Suprapubic skin (tissue), 4 donors: ENCODE measurements around the gene TTLL3. TPM values are rescaled to one million over a fixed set of nuclear protein-coding genes. Genes with fewer than 3 reads are reported as not detected.

Experiments
- DNase-seq, 2 donors: peaks; one replicate each; pipeline ENCODE4 v3.0.0-alpha.2; 2019; ENCODE audit warnings: low spot score in 2 of 2
- H3K27ac ChIP-seq: fragments of 200-600 bp; sonication (generic); one replicate; pipeline ENCODE4 v1.5.1; 2019
- H3K27me3 ChIP-seq: fragments of 200-600 bp; sonication (generic); one replicate; pipeline ENCODE4 v1.5.1; 2019
- H3K36me3 ChIP-seq: fragments of 200-600 bp; sonication (generic); one replicate; pipeline ENCODE4 v1.5.1; 2019
- H3K4me1 ChIP-seq: fragments of 200-600 bp; sonication (generic); one replicate; pipeline ENCODE4 v1.5.1; 2019
- H3K4me3 ChIP-seq: fragments of 200-600 bp; sonication (generic); one replicate; pipeline ENCODE4 v1.5.1; 2019; ENCODE audit warnings: mild to moderate bottlenecking
- H3K9me3 ChIP-seq: fragments of 200-600 bp; sonication (generic); one replicate; pipeline ENCODE4 v1.5.1; 2019
- EP300 ChIP-seq: sonication (generic); formaldehyde crosslinking; IDR thresholded peaks from one replicate; pipeline ENCODE4 v1.6.1; 2017; ENCODE audit warnings: antibody characterized with exemption
- POLR2A ChIP-seq, 2 donors: fragments of 450-650 bp; IDR thresholded peaks; one replicate each; pipeline ENCODE4 v1.6.1; 2017; ENCODE audit warnings: antibody characterized with exemption in 2 of 2, mild to moderate bottlenecking in 2 of 2, moderate library complexity in 2 of 2
- POLR2AphosphoS5 ChIP-seq, 3 donors: sonication (generic); formaldehyde crosslinking; IDR thresholded peaks; one replicate each; pipeline ENCODE4 v1.6.1; 2017; ENCODE audit warnings: antibody characterized with exemption in 3 of 3
- WGBS: methylation state at CpG from one replicate; pipeline ENCODE4 v1.1.5; 2018; 5-methylcytosine and 5-hydroxymethylcytosine counted together
- total RNA-seq, 4 donors: library from RNA; depleted of rRNA; stranded (reverse); fragments of >200 nt; gene quantifications; one replicate each; pipeline ENCODE4 v1.1.0, GENCODE V29; 2016
- TF ChIP-seq, protein P1 (sequence below), 2 donors: fragments of 200-600 bp in 1 of 2; fragments of 450-650 bp in 1 of 2; sonication (generic) in 1 of 2; IDR thresholded peaks; one replicate each; pipeline ENCODE4 v1.5.1; 2016 to 2019; ENCODE audit warnings: antibody characterized with exemption in 2 of 2, mild to moderate bottlenecking in 1 of 2, moderate library complexity in 1 of 2

Gene TTLL3
- total RNA-seq, 4 donors from 2014 or later, result 42.4 to 286 (median 83.3) TPM

- TF ChIP-seq EP300 (no peak), POLR2AphosphoS5 (IDR thresholded peaks at IDR 0.05) (no peak), POLR2A (IDR thresholded peaks at IDR 0.05) (no peak)
- TF ChIP-seq, protein P1, sequence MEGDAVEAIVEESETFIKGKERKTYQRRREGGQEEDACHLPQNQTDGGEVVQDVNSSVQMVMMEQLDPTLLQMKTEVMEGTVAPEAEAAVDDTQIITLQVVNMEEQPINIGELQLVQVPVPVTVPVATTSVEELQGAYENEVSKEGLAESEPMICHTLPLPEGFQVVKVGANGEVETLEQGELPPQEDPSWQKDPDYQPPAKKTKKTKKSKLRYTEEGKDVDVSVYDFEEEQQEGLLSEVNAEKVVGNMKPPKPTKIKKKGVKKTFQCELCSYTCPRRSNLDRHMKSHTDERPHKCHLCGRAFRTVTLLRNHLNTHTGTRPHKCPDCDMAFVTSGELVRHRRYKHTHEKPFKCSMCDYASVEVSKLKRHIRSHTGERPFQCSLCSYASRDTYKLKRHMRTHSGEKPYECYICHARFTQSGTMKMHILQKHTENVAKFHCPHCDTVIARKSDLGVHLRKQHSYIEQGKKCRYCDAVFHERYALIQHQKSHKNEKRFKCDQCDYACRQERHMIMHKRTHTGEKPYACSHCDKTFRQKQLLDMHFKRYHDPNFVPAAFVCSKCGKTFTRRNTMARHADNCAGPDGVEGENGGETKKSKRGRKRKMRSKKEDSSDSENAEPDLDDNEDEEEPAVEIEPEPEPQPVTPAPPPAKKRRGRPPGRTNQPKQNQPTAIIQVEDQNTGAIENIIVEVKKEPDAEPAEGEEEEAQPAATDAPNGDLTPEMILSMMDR (IDR thresholded peaks at IDR 0.05), result no peak
- Histone ChIP-seq H3K27ac (no peak overlapping the region), H3K4me3 (no peak overlapping the region), H3K27me3 (no peaks in the 10 kb centered on the region), H3K4me1 (peaks cover 11% of the 10 kb centered on the region), H3K9me3 (no peaks in the 10 kb centered on the region), H3K36me3 (peaks cover 45% of the 10 kb centered on the region)
- DNase-seq, result no peak
- 71% methylated on average over 10 of the region's 10 CpGs for WGBS
Measured at GRCh38 chr3:9780458-9780812, 29.6 kb upstream of the TTLL3 start.

DNA sequence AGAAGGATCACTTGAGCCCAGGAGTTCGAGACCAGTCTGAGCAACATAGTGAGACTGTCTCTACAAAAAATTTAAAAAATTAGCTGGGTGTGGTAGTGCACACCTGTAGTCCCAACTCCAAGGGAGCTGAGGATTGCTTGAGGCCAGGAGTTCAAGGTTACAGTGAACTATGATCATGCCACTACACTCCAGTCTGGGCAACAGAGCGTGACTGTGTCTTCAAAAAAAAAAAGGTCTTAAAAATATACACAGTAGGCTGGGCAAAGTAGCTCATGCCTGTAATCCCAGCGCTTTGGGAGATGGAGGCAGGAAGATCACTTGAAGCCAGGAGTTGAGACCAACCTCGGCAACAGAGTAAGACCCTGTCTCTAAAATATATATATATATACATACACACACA is 29.2 kb upstream of the TTLL3 start:
- Histone ChIP-seq H3K9me3 (no peaks in the 10 kb centered on the region), H3K27me3 (no peaks in the 10 kb centered on the region), H3K4me1 (peaks cover 11% of the 10 kb centered on the region), H3K4me3 (no peak overlapping the region), H3K36me3 (peaks cover 48% of the 10 kb centered on the region), H3K27ac (no peak overlapping the region)
- 92% methylated on average over 4 of the region's 4 CpGs for WGBS
- no peak for DNase-seq
- TF ChIP-seq EP300, result no peak
- TF ChIP-seq POLR2AphosphoS5 (IDR thresholded peaks at IDR 0.05), result no peak
- TF ChIP-seq POLR2A (IDR thresholded peaks at IDR 0.05), result no peak
- TF ChIP-seq, protein P1 (IDR thresholded peaks at IDR 0.05), result no peak

- no peak overlapping the region for H3K4me3 ChIP-seq
- no peak overlapping the region for H3K27ac ChIP-seq
- H3K9me3 ChIP-seq, result no peaks in the 10 kb centered on the region
- peaks cover 54% of the 10 kb centered on the region for H3K36me3 ChIP-seq
- WGBS, result 47% methylated on average over 1 of the region's 1 CpG
- no peak for TF ChIP-seq POLR2AphosphoS5 (IDR thresholded peaks at IDR 0.05)
- no peak for TF ChIP-seq POLR2A (IDR thresholded peaks at IDR 0.05)
- TF ChIP-seq, protein P1 (IDR thresholded peaks at IDR 0.05), result no peak
- no peak for TF ChIP-seq EP300
- no peak for DNase-seq
- no peaks in the 10 kb centered on the region for H3K27me3 ChIP-seq
- H3K4me1 ChIP-seq, result peaks cover 11% of the 10 kb centered on the region
Measured at GRCh38 chr3:9781551-9781950, 28.5 kb upstream of the TTLL3 start.

GRCh38 chr3:9781978-9782603 is 28.0 kb upstream of the TTLL3 start:
- no peaks in the 10 kb centered on the region for H3K27me3 ChIP-seq
- WGBS, result 65% methylated on average over 3 of the region's 3 CpGs
- peaks cover 59% of the 10 kb centered on the region for H3K36me3 ChIP-seq
- no peak for TF ChIP-seq EP300
- TF ChIP-seq POLR2AphosphoS5 (IDR thresholded peaks at IDR 0.05), result no peak
- TF ChIP-seq POLR2A (IDR thresholded peaks at IDR 0.05), result no peak
- TF ChIP-seq, protein P1 (IDR thresholded peaks at IDR 0.05), result no peak
- peaks cover 11% of the 10 kb centered on the region for H3K4me1 ChIP-seq
- H3K9me3 ChIP-seq, result no peaks in the 10 kb centered on the region
- H3K27ac ChIP-seq, result no peak overlapping the region
- DNase-seq, result no peak
- no peak overlapping the region for H3K4me3 ChIP-seq

DNA sequence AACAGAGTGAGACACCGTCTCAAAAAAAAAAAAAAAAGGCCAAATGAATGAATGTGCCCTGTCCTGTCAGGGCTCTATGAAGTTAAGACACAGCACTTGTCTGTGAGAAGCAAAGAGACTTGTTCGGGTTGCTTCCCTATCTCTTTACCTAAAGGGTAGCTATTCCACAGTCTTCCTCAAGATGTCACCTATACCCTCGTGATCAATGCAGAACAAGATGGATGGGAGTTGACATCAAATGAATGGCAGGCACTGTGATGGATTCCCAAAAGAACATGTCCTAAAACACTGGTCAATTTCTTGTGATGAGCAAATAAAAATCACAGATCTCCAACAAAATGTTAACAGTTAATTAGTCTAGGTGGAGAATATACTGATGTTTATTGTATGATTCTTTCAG is 27.3 kb upstream of the TTLL3 start:
- no peak for DNase-seq
- H3K9me3 ChIP-seq, result no peaks in the 10 kb centered on the region
- WGBS, result 42% methylated on average over 3 of the region's 3 CpGs
- no peak overlapping the region for H3K27ac ChIP-seq
- H3K4me1 ChIP-seq, result peaks cover 7% of the 10 kb centered on the region
- TF ChIP-seq POLR2A (IDR thresholded peaks at IDR 0.05) (no peak), POLR2AphosphoS5 (IDR thresholded peaks at IDR 0.05) (no peak), EP300 (no peak)
- TF ChIP-seq, protein P1 (IDR thresholded peaks at IDR 0.05), result no peak
- H3K27me3 ChIP-seq, result no peaks in the 10 kb centered on the region
- no peak overlapping the region for H3K4me3 ChIP-seq
- H3K36me3 ChIP-seq, result peaks cover 66% of the 10 kb centered on the region
